KOPT-K1 (cell line): ENCODE results near the gene KRTAP10-10.
"Not testable (repeated sequence)": the region's sequence is repeated elsewhere in the genome, so short reads cannot be mapped to it uniquely, and the experiment has no call there.

Experiments used
- H3K27ac ChIP-seq: fragments of 200-600 bp; sonication (generic); 2 replicates; pipeline ENCODE4 v1.5.1; 2016; ENCODE audit warnings: antibody characterized with exemption, mild to moderate bottlenecking, low read depth, low read length; ENCODE audit not compliant: poor library complexity, severe bottlenecking
- H3K36me3 ChIP-seq: fragments of 200-600 bp; sonication (generic); 2 replicates; pipeline ENCODE4 v1.5.1; 2017; ENCODE audit warnings: antibody characterized with exemption, mild to moderate bottlenecking, low read length, moderate library complexity; ENCODE audit not compliant: insufficient read depth
- H3K9me3 ChIP-seq: fragments of 200-600 bp; sonication (generic); 2 replicates; pipeline ENCODE4 v1.5.1; 2017; ENCODE audit warnings: antibody characterized with exemption, low read length, mild to moderate bottlenecking; ENCODE audit not compliant: insufficient read depth, poor library complexity, severe bottlenecking

KRTAP10-10 gene

GRCh38 chr21:44649521-44650100 lies 12.5 kb downstream of the KRTAP10-10 start:
- peaks cover 34% of the 10 kb centered on the region for H3K9me3 ChIP-seq
- H3K36me3 ChIP-seq, result no peaks in the 10 kb centered on the region
- no peak overlapping the region for H3K27ac ChIP-seq

- Histone ChIP-seq H3K9me3 (peaks cover 26% of the 10 kb centered on the region), H3K27ac (peak overlapping the region; percentile 40), H3K36me3 (no peaks in the 10 kb centered on the region)
These were observed 13.3 kb downstream of the KRTAP10-10 start for GRCh38 chr21:44650265-44650972.

DNA sequence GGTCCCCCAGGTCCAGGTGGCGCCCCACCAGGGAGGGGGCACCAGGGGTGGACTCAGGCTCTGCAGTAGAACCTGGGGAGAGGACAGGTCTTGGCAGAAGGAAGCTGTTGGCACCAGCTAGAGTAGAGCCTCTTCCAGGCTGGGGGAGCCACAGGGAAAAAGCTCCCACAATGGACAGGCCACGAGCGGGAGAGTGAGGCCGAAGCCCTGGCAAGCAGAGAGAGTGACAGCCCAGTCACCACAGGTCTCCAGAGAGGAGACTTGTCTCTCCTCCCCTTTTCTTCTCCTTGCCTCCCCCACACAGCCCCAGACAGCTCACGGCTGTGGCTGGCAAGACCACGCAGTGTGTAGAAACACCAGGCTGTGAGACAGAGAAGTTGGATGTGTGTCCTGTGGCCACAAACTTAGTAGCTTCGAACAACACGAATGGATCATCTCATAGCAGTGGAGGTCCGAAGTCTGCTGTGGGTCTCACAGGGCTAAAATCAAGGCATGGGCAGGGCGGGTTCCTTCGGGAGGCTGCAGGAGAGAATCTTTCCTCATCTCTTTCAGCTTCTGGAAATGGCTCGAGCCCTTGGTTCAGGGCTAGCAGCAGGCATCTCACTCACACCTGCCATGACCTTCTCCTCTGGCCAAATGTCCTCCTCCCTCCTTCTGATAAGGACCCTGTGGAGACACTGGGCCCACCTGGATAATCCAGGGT lies 14.0 kb downstream of the KRTAP10-10 start:
- Histone ChIP-seq H3K27ac (peak overlapping the region; percentile 40), H3K36me3 (no peaks in the 10 kb centered on the region), H3K9me3 (peaks cover 31% of the 10 kb centered on the region)

DNA sequence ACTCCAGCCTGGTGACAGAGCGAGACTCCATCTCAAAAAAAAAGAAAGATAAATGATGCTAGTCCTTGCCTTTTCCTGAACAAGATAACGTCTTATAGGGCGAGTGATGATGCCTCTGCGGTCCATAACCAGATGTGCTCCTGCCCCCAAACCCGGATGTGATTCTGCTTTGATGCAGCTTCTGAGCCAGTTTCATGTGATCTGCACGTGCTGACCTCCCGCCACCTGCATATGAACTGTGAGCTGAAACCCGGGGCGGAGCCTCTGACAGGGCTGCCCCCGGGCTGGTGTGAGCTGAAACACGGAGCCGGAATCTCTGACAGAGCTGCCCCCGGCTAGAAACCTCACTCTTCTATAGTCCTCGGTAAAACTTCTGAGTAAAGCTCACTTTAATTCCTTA lies 16.0 kb downstream of the KRTAP10-10 start:
- H3K9me3 ChIP-seq, result peaks cover 39% of the 10 kb centered on the region
- H3K36me3 ChIP-seq, result no peaks in the 10 kb centered on the region
- peak overlapping the region; percentile 93 for H3K27ac ChIP-seq

- Histone ChIP-seq H3K27ac (peak overlapping the region; percentile 93), H3K9me3 (peaks cover 39% of the 10 kb centered on the region), H3K36me3 (no peaks in the 10 kb centered on the region)
These were observed 16.8 kb downstream of the KRTAP10-10 start for GRCh38 chr21:44653656-44654575.

DNA sequence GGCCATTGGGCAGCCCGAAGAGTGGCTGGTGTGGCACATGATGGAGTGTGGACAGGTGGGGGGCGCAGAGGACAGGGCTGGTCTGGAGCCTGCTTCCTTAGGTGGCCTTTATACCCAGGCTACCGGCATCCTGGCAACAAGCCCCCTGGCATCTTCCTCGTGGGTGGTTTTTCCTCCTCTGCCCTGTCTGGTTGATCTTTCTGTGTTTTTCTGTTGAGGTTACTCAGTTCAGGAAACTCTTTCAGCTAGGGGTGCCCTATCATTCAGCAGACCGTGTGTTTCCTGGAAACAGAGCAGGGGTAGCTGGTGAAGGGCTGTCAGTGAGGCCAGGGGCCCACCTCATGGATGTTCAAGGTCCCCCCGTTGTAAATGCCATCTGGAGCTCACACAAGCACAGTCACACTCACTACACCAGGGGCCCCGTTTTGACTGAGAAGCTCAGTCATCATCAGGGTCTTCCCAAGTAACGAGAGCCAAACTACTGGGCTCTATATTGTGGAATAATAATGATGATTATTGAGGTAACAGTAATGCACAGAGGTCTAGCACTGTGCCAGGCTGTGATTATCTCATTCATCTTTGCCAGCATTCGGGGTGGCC lies 17.5 kb downstream of the KRTAP10-10 start, which contains the start of gene KRTAP12-4:
TSS of gene KRTAP12-4 (minus strand) at position 84 of the 600 bp plus-strand sequence. CDS start at position 39, 45 bp downstream.
- peak within 1 kb of the TSS; percentile 93 for H3K27ac ChIP-seq
- H3K36me3 ChIP-seq, result no peaks in the 10 kb centered on the region
- H3K9me3 ChIP-seq, result peaks cover 39% of the 10 kb centered on the region

GRCh38 chr21:44656868-44657267 lies 19.7 kb downstream of the KRTAP10-10 start:
- Histone ChIP-seq H3K36me3 (no peaks in the 10 kb centered on the region), H3K27ac (peak overlapping the region; percentile 93), H3K9me3 (peaks cover 31% of the 10 kb centered on the region)

- Histone ChIP-seq H3K9me3 (peaks cover 23% of the 10 kb centered on the region), H3K27ac (peak within 1 kb of the TSS; percentile 93)
These were observed 20.7 kb downstream of the KRTAP10-10 start, which contains the start of gene KRTAP12-3 for GRCh38 chr21:44657635-44658540. Gene KRTAP12-3, plus strand, starts transcription at chr21:44657932. Its CDS starts 48 bp downstream, at chr21:44657980.

DNA sequence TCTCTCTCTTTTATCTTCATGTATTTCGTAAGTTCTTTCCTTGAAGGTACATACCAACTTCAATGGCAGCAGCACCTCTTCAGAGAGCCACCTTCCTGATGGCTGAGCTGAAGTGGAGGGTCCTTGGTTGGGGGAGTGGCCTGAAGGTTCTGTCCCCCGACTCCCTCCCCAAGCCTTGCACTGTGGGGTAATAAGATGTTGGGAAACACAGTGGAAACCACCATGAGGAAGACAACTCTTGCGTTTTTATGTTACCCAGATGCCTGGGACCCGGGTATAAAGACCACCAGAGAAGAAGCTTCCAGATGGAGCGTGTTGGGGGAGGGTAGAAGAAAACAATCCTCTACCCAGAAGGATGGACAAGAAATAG lies 21.4 kb downstream of the KRTAP10-10 start:
- Histone ChIP-seq H3K36me3 (no peaks in the 10 kb centered on the region), H3K27ac (peak overlapping the region; percentile 93), H3K9me3 (peaks cover 19% of the 10 kb centered on the region)

More at GRCh38 chr21:44657635-44658540, 20.7 kb downstream of the KRTAP10-10 start, which contains the start of gene KRTAP12-3:
- no peaks in the 10 kb centered on the region for H3K36me3 ChIP-seq

DNA sequence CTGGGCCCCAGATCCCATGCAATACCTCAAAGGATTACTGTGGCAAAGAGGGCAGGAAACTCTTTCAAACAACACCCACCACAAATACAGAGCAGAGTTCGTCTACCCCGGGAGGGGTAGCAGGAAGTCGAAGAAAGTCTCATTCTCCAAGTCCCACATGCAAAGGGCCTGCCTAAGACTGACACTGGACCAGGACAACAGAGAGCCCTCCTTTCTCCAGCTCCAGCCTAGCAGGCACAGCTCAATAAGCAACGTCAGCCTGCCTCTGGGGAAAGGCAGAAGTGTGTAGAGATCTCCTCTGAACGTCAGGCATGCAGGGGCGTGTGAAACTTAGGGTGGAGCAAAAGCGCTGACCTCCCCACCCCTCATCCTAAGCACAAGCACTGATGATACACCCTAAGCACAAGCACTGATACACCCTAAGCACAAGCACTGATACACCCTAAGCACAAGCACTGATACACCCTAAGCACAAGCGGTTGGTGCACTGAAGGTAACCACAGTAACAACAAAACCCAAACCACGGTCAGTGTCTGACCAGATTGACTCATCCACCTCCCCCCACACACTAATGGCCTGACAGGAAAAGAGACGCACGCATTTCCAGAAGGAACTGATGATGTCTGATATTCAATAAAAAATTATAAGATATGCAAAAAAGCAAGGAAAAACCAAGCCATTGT lies 21.9 kb downstream of the KRTAP10-10 start:
- Histone ChIP-seq H3K36me3 (no peaks in the 10 kb centered on the region), H3K9me3 (peaks cover 19% of the 10 kb centered on the region), H3K27ac (peak overlapping the region; percentile 93)

- H3K9me3 ChIP-seq, H3K36me3 ChIP-seq, H3K27ac ChIP-seq: not testable (repeated sequence)
These were observed 24.4 kb downstream of the KRTAP10-10 start for GRCh38 chr21:44661567-44661966.

DNA sequence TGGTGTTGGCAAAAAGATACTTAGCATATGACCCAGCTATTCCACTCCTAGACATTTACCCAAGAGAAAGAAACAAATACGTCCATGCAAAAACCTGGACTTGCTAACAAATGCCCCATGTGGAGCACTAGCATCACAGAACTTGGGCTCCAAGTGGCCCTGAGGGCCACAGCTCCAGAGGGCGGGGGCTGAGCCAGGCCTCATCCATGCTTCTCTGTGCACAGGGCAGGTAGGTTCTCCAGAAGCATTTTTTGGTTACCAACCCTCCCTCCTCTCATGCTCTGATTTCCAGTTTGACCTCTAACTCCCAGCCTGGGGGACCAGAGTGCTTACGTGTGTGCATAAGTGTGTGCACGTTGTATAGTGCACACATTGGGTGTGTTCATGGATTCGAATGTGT lies 27.5 kb downstream of the KRTAP10-10 start:
- H3K36me3 ChIP-seq, result no peaks in the 10 kb centered on the region
- H3K27ac ChIP-seq, result no peak overlapping the region
- H3K9me3 ChIP-seq, result peaks cover 18% of the 10 kb centered on the region
